K562 (cell line): ENCODE results near the gene ELF1. TPM values are rescaled to one million over a fixed set of nuclear protein-coding genes. Genes with fewer than 3 reads are reported as not detected.

ENCODE experiments used
- CHCHD3 ChIP-seq: fragments of 250-450 bp; sonication (Bioruptor Pico); IDR thresholded peaks from 2 replicates; pipeline ENCODE4 v2.1.2; 2022; ENCODE audit warnings: mild to moderate bottlenecking
- CREM ChIP-seq: IDR thresholded peaks from 2 replicates; pipeline ENCODE4 v1.6.1; 2014; ENCODE audit warnings: antibody characterized with exemption, low read depth
- ETV1 ChIP-seq: fragments of 450-650 bp; conservative IDR thresholded peaks from 2 replicates; pipeline ENCODE4 v1.6.1; 2016; ENCODE audit warnings: missing genetic modification characterization, control low read depth, low read depth, missing compliant biosample characterization
- NCOR1 ChIP-seq: fragments of 450-650 bp; IDR thresholded peaks from 2 replicates; pipeline ENCODE4 v1.6.1; 2016; ENCODE audit warnings: mild to moderate bottlenecking, moderate library complexity
- NFRKB ChIP-seq: fragments of 450-650 bp; IDR thresholded peaks from 2 replicates; pipeline ENCODE4 v1.6.1; 2016; ENCODE audit warnings: low read depth
- PTTG1 ChIP-seq: fragments of 450-650 bp; IDR thresholded peaks from 2 replicates; pipeline ENCODE4 v1.6.1; 2016; ENCODE audit warnings: low read depth, mild to moderate bottlenecking, missing genetic modification characterization, missing compliant biosample characterization
- SAFB2 ChIP-seq: fragments of 200-400 bp; formaldehyde crosslinking; IDR thresholded peaks from 2 replicates; pipeline ENCODE4 v1.6.1; 2018; ENCODE audit warnings: borderline replicate concordance, low read length, low read depth, moderate library complexity; ENCODE audit not compliant: severe bottlenecking
- SMARCA5 ChIP-seq: fragments of 450-650 bp; IDR thresholded peaks from 2 replicates; pipeline ENCODE4 v1.6.1; 2016
- TRIM28 ChIP-seq: fragments of 450-650 bp; IDR thresholded peaks from 2 replicates; pipeline ENCODE4 v1.6.1; 2017
- WHSC1 ChIP-seq: IDR thresholded peaks from one replicate; pipeline ENCODE4 v1.6.1; 2012; ENCODE audit warnings: low read length, control low read depth, inconsistent platforms
- ZNF23 ChIP-seq: fragments of 250-450 bp; sonication (Bioruptor Pico); IDR thresholded peaks from 2 replicates; pipeline ENCODE4 v1.4.0; 2020; ENCODE audit warnings: mild to moderate bottlenecking
- ZNF644 ChIP-seq: fragments of 200-800 bp; sonication (Bioruptor generic); IDR thresholded peaks from 2 replicates; pipeline ENCODE4 v1.6.1; 2016; ENCODE audit warnings: low read depth, missing genetic modification characterization, missing compliant biosample characterization
- polyA plus RNA-seq, 8 experiments: library from polyadenylated mRNA; depleted of rRNA in 4 of 8; stranded (reverse) in 5 of 8; unstranded in 3 of 8; fragments of >200 nt; fragmentation: Nextera tagmentation in 2 of 8; fragmentation: Illumina TruSeq in 1 of 8; extraction: Ambion mirVana in 2 of 8; extraction: Trizol in 1 of 8; gene quantifications; 2 replicates each; pipeline versions ENCODE4 v1.2.1 to v1.2.3, GENCODE V29; 2011 to 2014; ENCODE audit warnings: inconsistent platforms in 1 of 8, missing spikeins in 1 of 8
- total RNA-seq, 7 experiments: library from RNA; depleted of rRNA in 6 of 7; stranded (reverse); fragments of >200 nt in 6 of 7; fragmentation: Illumina TruSeq in 2 of 7; extraction: Trizol in 2 of 7; gene quantifications; 2 replicates each; pipeline versions ENCODE4 v1.2.1 to v1.2.3, GENCODE V29; 2011 to 2021; ENCODE audit warnings: low replicate concordance in 1 of 7
- TF ChIP-seq, protein P1 (sequence below): fragments of 250-450 bp; sonication (Bioruptor Pico); IDR thresholded peaks from 2 replicates; pipeline ENCODE4 v1.5.0; 2021; ENCODE audit warnings: mild to moderate bottlenecking, borderline replicate concordance
- TF ChIP-seq, protein P2 (sequence below): sonication (generic); formaldehyde crosslinking; IDR thresholded peaks from 2 replicates; pipeline ENCODE4 v1.8.1; 2023; ENCODE audit warnings: mild to moderate bottlenecking, missing genetic modification reagents
- TF ChIP-seq, protein P3 (sequence below): fragments of 250-450 bp; sonication (Bioruptor Pico); IDR thresholded peaks from 2 replicates; pipeline ENCODE4 v1.8.0; 2022; ENCODE audit warnings: moderate library complexity, mild to moderate bottlenecking, inconsistent platforms
- TF ChIP-seq, protein P4 (sequence below): IDR thresholded peaks from 2 replicates; pipeline ENCODE4 v1.6.1; 2012; ENCODE audit warnings: low read depth, low read length, improper control_type of control experiment, borderline replicate concordance
- TF ChIP-seq, protein P5 (sequence below): fragments of 450-650 bp; IDR thresholded peaks from 2 replicates; pipeline ENCODE4 v1.6.1; 2014; ENCODE audit warnings: low read depth, mild to moderate bottlenecking, moderate library complexity, borderline replicate concordance

The ELF1 gene
- total and polyA plus RNA-seq, 9 of the 15 experiments (the other 6 are each of a cell fraction or from before 2014, with no cell fraction given): 24.7 to 54.4 (median 33.4) TPM

DNA sequence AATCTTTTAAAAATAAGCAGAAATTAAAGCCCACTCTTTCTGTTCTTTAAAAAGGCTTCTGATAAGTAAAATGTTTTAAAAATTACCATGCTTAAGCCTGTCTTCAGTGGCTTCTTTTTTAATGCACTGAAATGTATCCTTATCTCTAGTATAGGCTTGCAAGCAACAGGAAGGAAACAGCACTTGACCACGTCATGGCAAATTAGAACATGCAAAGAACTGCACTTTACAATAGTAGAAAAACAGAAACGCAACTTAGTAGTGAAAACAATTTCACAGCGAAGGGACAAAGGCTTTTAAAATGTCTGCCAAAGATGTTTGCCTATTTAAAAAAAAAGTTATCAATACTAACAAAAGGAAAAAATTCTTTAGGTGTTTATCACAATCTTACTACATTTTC, 36.3 kb downstream of the ELF1 start (continued):
- TF ChIP-seq, protein P1, sequence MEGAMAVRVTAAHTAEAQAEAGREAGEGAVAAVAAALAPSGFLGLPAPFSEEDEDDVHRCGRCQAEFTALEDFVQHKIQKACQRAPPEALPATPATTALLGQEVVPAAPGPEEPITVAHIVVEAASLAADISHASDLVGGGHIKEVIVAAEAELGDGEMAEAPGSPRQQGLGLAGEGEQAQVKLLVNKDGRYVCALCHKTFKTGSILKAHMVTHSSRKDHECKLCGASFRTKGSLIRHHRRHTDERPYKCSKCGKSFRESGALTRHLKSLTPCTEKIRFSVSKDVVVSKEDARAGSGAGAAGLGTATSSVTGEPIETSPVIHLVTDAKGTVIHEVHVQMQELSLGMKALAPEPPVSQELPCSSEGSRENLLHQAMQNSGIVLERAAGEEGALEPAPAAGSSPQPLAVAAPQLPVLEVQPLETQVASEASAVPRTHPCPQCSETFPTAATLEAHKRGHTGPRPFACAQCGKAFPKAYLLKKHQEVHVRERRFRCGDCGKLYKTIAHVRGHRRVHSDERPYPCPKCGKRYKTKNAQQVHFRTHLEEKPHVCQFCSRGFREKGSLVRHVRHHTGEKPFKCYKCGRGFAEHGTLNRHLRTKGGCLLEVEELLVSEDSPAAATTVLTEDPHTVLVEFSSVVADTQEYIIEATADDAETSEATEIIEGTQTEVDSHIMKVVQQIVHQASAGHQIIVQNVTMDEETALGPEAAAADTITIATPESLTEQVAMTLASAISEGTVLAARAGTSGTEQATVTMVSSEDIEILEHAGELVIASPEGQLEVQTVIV (CRISPR knock-in tag): no peak
- TF ChIP-seq CREM: peak; percentile 84
- TF ChIP-seq TRIM28: no peak
- TF ChIP-seq ZNF23 (CRISPR knock-in tag): no peak
- TF ChIP-seq ZNF644 (tag): no peak
- no peak for TF ChIP-seq NFRKB
- TF ChIP-seq SMARCA5: no peak
- TF ChIP-seq, protein P2, sequence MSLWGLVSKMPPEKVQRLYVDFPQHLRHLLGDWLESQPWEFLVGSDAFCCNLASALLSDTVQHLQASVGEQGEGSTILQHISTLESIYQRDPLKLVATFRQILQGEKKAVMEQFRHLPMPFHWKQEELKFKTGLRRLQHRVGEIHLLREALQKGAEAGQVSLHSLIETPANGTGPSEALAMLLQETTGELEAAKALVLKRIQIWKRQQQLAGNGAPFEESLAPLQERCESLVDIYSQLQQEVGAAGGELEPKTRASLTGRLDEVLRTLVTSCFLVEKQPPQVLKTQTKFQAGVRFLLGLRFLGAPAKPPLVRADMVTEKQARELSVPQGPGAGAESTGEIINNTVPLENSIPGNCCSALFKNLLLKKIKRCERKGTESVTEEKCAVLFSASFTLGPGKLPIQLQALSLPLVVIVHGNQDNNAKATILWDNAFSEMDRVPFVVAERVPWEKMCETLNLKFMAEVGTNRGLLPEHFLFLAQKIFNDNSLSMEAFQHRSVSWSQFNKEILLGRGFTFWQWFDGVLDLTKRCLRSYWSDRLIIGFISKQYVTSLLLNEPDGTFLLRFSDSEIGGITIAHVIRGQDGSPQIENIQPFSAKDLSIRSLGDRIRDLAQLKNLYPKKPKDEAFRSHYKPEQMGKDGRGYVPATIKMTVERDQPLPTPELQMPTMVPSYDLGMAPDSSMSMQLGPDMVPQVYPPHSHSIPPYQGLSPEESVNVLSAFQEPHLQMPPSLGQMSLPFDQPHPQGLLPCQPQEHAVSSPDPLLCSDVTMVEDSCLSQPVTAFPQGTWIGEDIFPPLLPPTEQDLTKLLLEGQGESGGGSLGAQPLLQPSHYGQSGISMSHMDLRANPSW (CRISPR knock-in tag): no peak
- TF ChIP-seq, protein P3, sequence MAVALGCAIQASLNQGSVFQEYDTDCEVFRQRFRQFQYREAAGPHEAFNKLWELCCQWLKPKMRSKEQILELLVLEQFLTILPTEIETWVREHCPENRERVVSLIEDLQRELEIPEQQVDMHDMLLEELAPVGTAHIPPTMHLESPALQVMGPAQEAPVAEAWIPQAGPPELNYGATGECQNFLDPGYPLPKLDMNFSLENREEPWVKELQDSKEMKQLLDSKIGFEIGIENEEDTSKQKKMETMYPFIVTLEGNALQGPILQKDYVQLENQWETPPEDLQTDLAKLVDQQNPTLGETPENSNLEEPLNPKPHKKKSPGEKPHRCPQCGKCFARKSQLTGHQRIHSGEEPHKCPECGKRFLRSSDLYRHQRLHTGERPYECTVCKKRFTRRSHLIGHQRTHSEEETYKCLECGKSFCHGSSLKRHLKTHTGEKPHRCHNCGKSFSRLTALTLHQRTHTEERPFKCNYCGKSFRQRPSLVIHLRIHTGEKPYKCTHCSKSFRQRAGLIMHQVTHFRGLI (CRISPR knock-in tag): no peak
- TF ChIP-seq SAFB2: no peak
- no peak for TF ChIP-seq CHCHD3 (CRISPR knock-in tag)
- peak; percentile 92 for TF ChIP-seq ETV1 (tag)
- no peak for TF ChIP-seq WHSC1
- no peak for TF ChIP-seq PTTG1
- TF ChIP-seq NCOR1: 0 out of 2 replicates have a peak, but pooled peaks have one; percentile 28
- TF ChIP-seq, protein P4, sequence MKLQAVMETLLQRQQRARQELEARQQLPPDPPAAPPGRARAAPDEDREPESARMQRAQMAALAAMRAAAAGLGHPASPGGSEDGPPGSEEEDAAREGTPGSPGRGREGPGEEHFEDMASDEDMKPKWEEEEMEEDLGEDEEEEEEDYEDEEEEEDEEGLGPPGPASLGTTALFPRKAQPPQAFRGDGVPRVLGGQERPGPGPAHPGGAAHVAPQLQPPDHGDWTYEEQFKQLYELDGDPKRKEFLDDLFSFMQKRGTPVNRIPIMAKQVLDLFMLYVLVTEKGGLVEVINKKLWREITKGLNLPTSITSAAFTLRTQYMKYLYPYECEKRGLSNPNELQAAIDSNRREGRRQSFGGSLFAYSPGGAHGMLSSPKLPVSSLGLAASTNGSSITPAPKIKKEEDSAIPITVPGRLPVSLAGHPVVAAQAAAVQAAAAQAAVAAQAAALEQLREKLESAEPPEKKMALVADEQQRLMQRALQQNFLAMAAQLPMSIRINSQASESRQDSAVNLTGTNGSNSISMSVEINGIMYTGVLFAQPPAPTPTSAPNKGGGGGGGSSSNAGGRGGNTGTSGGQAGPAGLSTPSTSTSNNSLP: 0 out of 2 replicates have a peak, but pooled peaks have one; percentile 64
- TF ChIP-seq, protein P5, sequence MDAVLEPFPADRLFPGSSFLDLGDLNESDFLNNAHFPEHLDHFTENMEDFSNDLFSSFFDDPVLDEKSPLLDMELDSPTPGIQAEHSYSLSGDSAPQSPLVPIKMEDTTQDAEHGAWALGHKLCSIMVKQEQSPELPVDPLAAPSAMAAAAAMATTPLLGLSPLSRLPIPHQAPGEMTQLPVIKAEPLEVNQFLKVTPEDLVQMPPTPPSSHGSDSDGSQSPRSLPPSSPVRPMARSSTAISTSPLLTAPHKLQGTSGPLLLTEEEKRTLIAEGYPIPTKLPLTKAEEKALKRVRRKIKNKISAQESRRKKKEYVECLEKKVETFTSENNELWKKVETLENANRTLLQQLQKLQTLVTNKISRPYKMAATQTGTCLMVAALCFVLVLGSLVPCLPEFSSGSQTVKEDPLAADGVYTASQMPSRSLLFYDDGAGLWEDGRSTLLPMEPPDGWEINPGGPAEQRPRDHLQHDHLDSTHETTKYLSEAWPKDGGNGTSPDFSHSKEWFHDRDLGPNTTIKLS: no peak
